ENCODE results near the gene U2AF2. TPM values are rescaled to one million over a fixed set of nuclear protein-coding genes. Genes with fewer than 3 reads are reported as not detected.

The U2AF2 gene
- total RNA-seq, 1 donor from 2014 or later, result 145 TPM

GRCh38 chr19:55667511-55667910, 12.7 kb downstream of the U2AF2 start:
- DNase-seq (ENCODE audit: extremely low spot score in 2 of 2), result no peak
- no peaks in the 10 kb centered on the region for H3K27me3 ChIP-seq
- H3K27ac ChIP-seq, result no peak overlapping the region
- no peak overlapping the region for H3K4me3 ChIP-seq
- TF ChIP-seq POLR2AphosphoS5 (IDR thresholded peaks at IDR 0.05; ENCODE audit: insufficient read depth in 1 of 2, low read depth in 1 of 2) (no peak), CTCF (IDR thresholded peaks at IDR 0.05) (no peak), POLR2A (IDR thresholded peaks at IDR 0.05) (no peak)
- intact Hi-C loops (cut with DNase I), result loop anchor here (10.0 kb wide), 1 partner anchor 553 kb away; the partner anchor contains the start of gene PPP1R12C
- peaks cover 0 to 79% of the 10 kb centered on the region in 2 donors for H3K36me3 ChIP-seq
- H3K4me1 ChIP-seq, result no peaks in the 10 kb centered on the region
- H3K9me3 ChIP-seq, result no peaks in the 10 kb centered on the region

DNA sequence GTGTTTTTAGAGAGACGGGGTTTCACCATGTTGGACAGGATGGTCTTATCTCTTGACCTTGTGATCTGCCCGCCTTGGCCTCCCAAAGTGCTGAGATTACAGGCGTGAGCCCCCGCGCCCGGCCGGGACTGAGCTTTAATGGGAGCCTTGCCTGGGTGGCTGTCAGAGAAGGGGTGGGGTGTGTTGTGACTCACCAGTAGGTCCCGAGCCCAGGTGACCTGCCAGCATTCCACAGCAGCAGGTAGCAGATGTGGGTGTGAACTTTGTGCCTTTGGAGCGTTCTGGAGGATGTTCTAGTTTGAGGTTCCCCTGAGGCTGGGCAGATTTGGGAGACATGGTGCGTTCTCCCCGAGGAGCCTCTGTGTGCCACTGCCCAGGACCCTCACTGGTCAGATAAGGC, 13.1 kb downstream of the U2AF2 start:
- peaks cover 0 to 78% of the 10 kb centered on the region in 2 donors for H3K36me3 ChIP-seq

GRCh38 chr19:55668603-55669348, 13.9 kb downstream of the U2AF2 start:
- Histone ChIP-seq H3K36me3 (peaks cover 0 to 73% of the 10 kb centered on the region in 2 donors), H3K27me3 (no peaks in the 10 kb centered on the region), H3K27ac (no peak overlapping the region), H3K9me3 (no peaks in the 10 kb centered on the region), H3K4me3 (no peak overlapping the region), H3K4me1 (peaks cover 2% of the 10 kb centered on the region)
- intact Hi-C loops (cut with DNase I), result loop anchor here (10.0 kb wide), 1 partner anchor 554 kb away; the partner anchor contains the start of gene PPP1R12C
- no peak for DNase-seq (ENCODE audit: extremely low spot score in 2 of 2)
- TF ChIP-seq CTCF (IDR thresholded peaks at IDR 0.05) (no peak), POLR2A (IDR thresholded peaks at IDR 0.05) (no peak), POLR2AphosphoS5 (IDR thresholded peaks at IDR 0.05; ENCODE audit: insufficient read depth in 1 of 2, low read depth in 1 of 2) (no peak)

More for the DNA sequence above, 13.1 kb downstream of the U2AF2 start:
- no peaks in the 10 kb centered on the region for H3K27me3 ChIP-seq
- H3K9me3 ChIP-seq, result no peaks in the 10 kb centered on the region
- H3K4me3 ChIP-seq, result no peak overlapping the region
- H3K27ac ChIP-seq, result no peak overlapping the region
- no peak for DNase-seq (ENCODE audit: extremely low spot score in 2 of 2)
- no peaks in the 10 kb centered on the region for H3K4me1 ChIP-seq
- TF ChIP-seq POLR2A (IDR thresholded peaks at IDR 0.05) (no peak), POLR2AphosphoS5 (IDR thresholded peaks at IDR 0.05; ENCODE audit: insufficient read depth in 1 of 2, low read depth in 1 of 2) (no peak), CTCF (IDR thresholded peaks at IDR 0.05) (no peak)
- intact Hi-C loops (cut with DNase I), result loop anchor here (10.0 kb wide), 1 partner anchor 553 kb away; the partner anchor contains the start of gene PPP1R12C

- peaks cover 11% of the 10 kb centered on the region for H3K4me1 ChIP-seq
- no peaks in the 10 kb centered on the region for H3K9me3 ChIP-seq
- no peak overlapping the region for H3K4me3 ChIP-seq
- TF ChIP-seq POLR2A (IDR thresholded peaks at IDR 0.05), result no peak
- TF ChIP-seq CTCF (IDR thresholded peaks at IDR 0.05), result no peak
- no peak for TF ChIP-seq POLR2AphosphoS5 (IDR thresholded peaks at IDR 0.05; ENCODE audit: insufficient read depth in 1 of 2, low read depth in 1 of 2)
- H3K36me3 ChIP-seq, result peaks cover 0 to 72% of the 10 kb centered on the region in 2 donors
- no peak overlapping the region for H3K27ac ChIP-seq
- intact Hi-C loops (cut with DNase I), result loop anchor here (10.0 kb wide), 1 partner anchor 555 kb away; the partner anchor contains the start of gene PPP1R12C
- no peaks in the 10 kb centered on the region for H3K27me3 ChIP-seq
- DNase-seq (ENCODE audit: extremely low spot score in 2 of 2), result no peak
Observed at GRCh38 chr19:55669418-55670279, 14.8 kb downstream of the U2AF2 start.

Data from vagina (tissue), 2 donors.